GM12878 (cell line): Measurements from ENCODE around the gene YAE1. TPM values are rescaled to one million over a fixed set of nuclear protein-coding genes. Genes with fewer than 3 reads are reported as not detected.

Experiments used
- CBFB ChIP-seq: IDR thresholded peaks from 2 replicates; pipeline ENCODE4 v1.6.1; 2016; ENCODE audit warnings: antibody characterized with exemption, low read depth
- CHD2 ChIP-seq: IDR thresholded peaks from 2 replicates; pipeline ENCODE4 v1.6.1; 2011; ENCODE audit warnings: low read depth, low read length, improper control_type of control experiment, borderline replicate concordance
- CREB1 ChIP-seq: IDR thresholded peaks from 2 replicates; pipeline ENCODE4 v1.6.1; 2012; ENCODE audit warnings: low read depth, mild to moderate bottlenecking, inconsistent platforms
- E2F4 ChIP-seq: IDR thresholded peaks from 2 replicates; pipeline ENCODE4 v1.6.1; 2012; ENCODE audit warnings: low read depth, low read length, improper control_type of control experiment
- ETV6 ChIP-seq, 2 experiments: fragments of 450-650 bp in 1 of 2; IDR thresholded peaks in 1 of 2; conservative IDR thresholded peaks in 1 of 2; 2 replicates each; pipeline ENCODE4 v1.6.1; 2014; ENCODE audit warnings: antibody characterized with exemption in 1 of 2, borderline replicate concordance in 1 of 2, low read depth in 1 of 2, mild to moderate bottlenecking in 1 of 2, moderate library complexity in 1 of 2
- FOXM1 ChIP-seq: IDR thresholded peaks from 2 replicates; pipeline ENCODE4 v1.6.1; 2012; ENCODE audit warnings: low read depth, mild to moderate bottlenecking, inconsistent platforms, low read length, moderate library complexity
- HDAC6 ChIP-seq: fragments of 200-600 bp; sonication (generic); IDR thresholded peaks from one replicate; pipeline ENCODE4 v1.8.0; 2017; ENCODE audit warnings: antibody characterized with exemption; ENCODE audit not compliant: unreplicated experiment
- IKZF2 ChIP-seq, 2 experiments: fragments of 450-650 bp; IDR thresholded peaks; 2 replicates each; pipeline ENCODE4 v1.6.1; 2017; ENCODE audit warnings: mild to moderate bottlenecking in 2 of 2, moderate library complexity in 2 of 2
- JUND ChIP-seq: IDR thresholded peaks from 2 replicates; pipeline ENCODE4 v1.6.1; 2012; ENCODE audit warnings: low read depth, mild to moderate bottlenecking, low read length, improper control_type of control experiment, moderate library complexity
- LARP7 ChIP-seq: fragments of 450-650 bp; IDR thresholded peaks from 2 replicates; pipeline ENCODE4 v1.6.1; 2017; ENCODE audit warnings: mild to moderate bottlenecking
- MEF2A ChIP-seq: IDR thresholded peaks from 2 replicates; pipeline ENCODE4 v1.6.1; 2011; ENCODE audit warnings: low read depth, mild to moderate bottlenecking, low read length, moderate library complexity; ENCODE audit not compliant: insufficient read depth
- MXI1 ChIP-seq: fragments of 150-350 bp; IDR thresholded peaks from 2 replicates; pipeline ENCODE4 v1.6.1; 2011; ENCODE audit warnings: low read depth, mild to moderate bottlenecking, inconsistent platforms, low read length, improper control_type of control experiment
- MYC ChIP-seq: IDR thresholded peaks from 2 replicates; pipeline ENCODE4 v1.6.1; 2011; ENCODE audit warnings: mild to moderate bottlenecking, low read length, moderate library complexity, inconsistent platforms; ENCODE audit not compliant: insufficient read depth, insufficient replicate concordance, insufficient read length, severe bottlenecking
- PML ChIP-seq: IDR thresholded peaks from 2 replicates; pipeline ENCODE4 v1.6.1; 2012; ENCODE audit warnings: low read length, inconsistent platforms
- POLR2AphosphoS2 ChIP-seq: IDR thresholded peaks from 2 replicates; pipeline ENCODE4 v1.6.1; 2011; ENCODE audit warnings: low read depth, mild to moderate bottlenecking, low read length, improper control_type of control experiment, moderate library complexity
- SMAD5 ChIP-seq: IDR thresholded peaks from 2 replicates; pipeline ENCODE4 v1.6.1; 2016; ENCODE audit warnings: antibody characterized with exemption, low read depth
- SREBF2 ChIP-seq: IDR thresholded peaks from 2 replicates; pipeline ENCODE4 v1.6.1; 2012; ENCODE audit warnings: mild to moderate bottlenecking, low read length
- STAT3 ChIP-seq: IDR thresholded peaks from 2 replicates; pipeline ENCODE4 v1.6.1; 2011; ENCODE audit warnings: low read depth, low read length, improper control_type of control experiment
- TAF1 ChIP-seq: IDR thresholded peaks from 2 replicates; pipeline ENCODE4 v1.6.1; 2011; ENCODE audit warnings: mild to moderate bottlenecking, low read depth, low read length, borderline replicate concordance
- TCF3 ChIP-seq: IDR thresholded peaks from 2 replicates; pipeline ENCODE4 v1.6.1; 2012; ENCODE audit warnings: low read depth, mild to moderate bottlenecking, low read length, borderline replicate concordance; ENCODE audit not compliant: insufficient read depth
- YY1 ChIP-seq: IDR thresholded peaks from 2 replicates; pipeline ENCODE4 v1.6.1; 2011; ENCODE audit warnings: low read depth, mild to moderate bottlenecking, low read length
- ZNF384 ChIP-seq: IDR thresholded peaks from 2 replicates; pipeline ENCODE4 v1.6.1; 2012; ENCODE audit warnings: low read depth, mild to moderate bottlenecking, low read length, improper control_type of control experiment, borderline replicate concordance
- ZNF687 ChIP-seq: fragments of 450-650 bp; IDR thresholded peaks from 2 replicates; pipeline ENCODE4 v1.6.1; 2017; ENCODE audit warnings: mild to moderate bottlenecking, moderate library complexity
- polyA plus RNA-seq, 11 experiments: library from polyadenylated mRNA; depleted of rRNA in 4 of 11; unstranded in 6 of 11; stranded (reverse) in 5 of 11; fragments of >200 nt; fragmentation: Nextera tagmentation in 4 of 11; fragmentation: Illumina TruSeq in 1 of 11; extraction: Ambion mirVana in 4 of 11; extraction: Trizol in 1 of 11; gene quantifications; 1 replicate in 1 of 11; 2 replicates in 10 of 11; pipeline versions ENCODE4 v1.2.1 to v1.2.3, GENCODE V29; 2011 to 2016; ENCODE audit warnings: inconsistent platforms in 2 of 11, missing spikeins in 2 of 11, low read depth in 1 of 11
- total RNA-seq, 4 experiments: library from RNA; depleted of rRNA in 3 of 4; stranded (reverse); fragments of >200 nt in 3 of 4; fragmentation: Illumina TruSeq in 1 of 4; extraction: Trizol in 1 of 4; gene quantifications; 2 replicates each; pipeline versions ENCODE4 v1.2.1 to v1.2.3, GENCODE V29; 2013 to 2021
- TF ChIP-seq, protein P1 (sequence below): IDR thresholded peaks from 2 replicates; pipeline ENCODE4 v1.6.1; 2012; ENCODE audit warnings: low read length, inconsistent platforms

The YAE1 gene
- total and polyA plus RNA-seq, 10 of the 15 experiments (the other 5 are each of a cell fraction or from before 2014, with no cell fraction given): 13.5 to 35.8 (median 22.9) TPM

DNA sequence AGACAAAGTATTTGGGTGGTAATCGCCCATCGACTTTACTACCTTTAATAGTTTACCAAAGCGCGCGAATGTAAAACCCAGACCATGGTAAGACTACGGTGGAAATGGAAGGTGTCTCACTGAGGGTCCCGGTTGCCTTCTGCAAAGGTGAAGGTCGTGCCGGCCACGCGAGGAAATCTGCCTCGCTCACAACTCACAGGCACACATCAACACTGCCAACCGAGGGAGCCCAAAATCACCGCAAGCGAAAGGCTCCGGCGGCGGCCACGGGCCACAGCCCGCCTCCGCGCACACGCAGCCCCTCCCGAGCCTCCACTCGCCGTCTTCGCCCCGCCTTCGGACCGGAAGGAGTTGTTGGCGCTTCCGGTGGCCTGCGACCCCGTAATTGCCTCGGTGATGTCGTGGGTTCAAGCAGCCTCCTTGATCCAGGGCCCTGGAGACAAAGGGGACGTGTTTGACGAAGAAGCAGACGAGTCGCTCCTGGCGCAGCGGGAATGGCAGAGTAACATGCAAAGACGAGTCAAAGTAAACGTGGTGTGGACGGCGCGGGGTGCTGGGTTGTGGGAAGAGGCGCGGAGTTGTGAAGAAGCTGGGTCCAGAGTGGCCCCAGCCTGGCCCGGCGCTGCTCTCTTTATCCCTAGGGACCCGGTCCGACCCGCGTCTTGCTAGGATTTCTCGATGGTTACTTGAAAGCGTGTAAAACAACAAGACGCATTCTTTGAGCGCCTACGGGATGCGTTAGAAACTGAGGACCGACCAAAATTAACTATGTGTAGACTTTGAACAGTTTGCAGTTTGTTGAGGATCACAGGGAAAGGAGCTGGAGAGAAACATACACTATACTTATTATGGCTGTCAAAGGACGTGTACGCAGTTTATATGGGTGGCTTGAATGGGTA lies at the start of gene YAE1 (continued):
- TF ChIP-seq POLR2AphosphoS2 (peak; percentile 67), ZNF687 (peak; percentile 74), PML (peak; percentile 75; the same call in 1 of the 2 replicates), SREBF2 (no peak), MEF2A (no peak), FOXM1 (no peak), TAF1 (peak; percentile 63; the same call in 1 of the 2 replicates), IKZF2 (IDR thresholded peaks at IDR 0.05) (0 out of 4 replicates have a peak, but pooled peaks of 1 of the 2 experiments have one; percentile 33), HDAC6 (no peak), LARP7 (no peak; the same call in 1 of the 2 replicates), CBFB (peak; percentile 58), MXI1 (peak; percentile 56; the same call in 1 of the 2 replicates), YY1 (peak; percentile 65), MYC (no peak), CREB1 (peak; percentile 62; the same call in 1 of the 2 replicates), JUND (no peak), TCF3 (0 out of 2 replicates have a peak, but pooled peaks have one; percentile 24), CHD2 (no peak), ZNF384 (no peak), STAT3 (no peak), ETV6 (conservative IDR thresholded peaks at IDR 0.05 in 1 of 2, IDR thresholded peaks at IDR 0.05 in 1 of 2; ENCODE audit: borderline replicate concordance in 1 of 2, low read depth in 1 of 2) (no peak), SMAD5 (peak; percentile 92; the same call in 1 of the 2 replicates), E2F4 (no peak)
- TF ChIP-seq, protein P1, sequence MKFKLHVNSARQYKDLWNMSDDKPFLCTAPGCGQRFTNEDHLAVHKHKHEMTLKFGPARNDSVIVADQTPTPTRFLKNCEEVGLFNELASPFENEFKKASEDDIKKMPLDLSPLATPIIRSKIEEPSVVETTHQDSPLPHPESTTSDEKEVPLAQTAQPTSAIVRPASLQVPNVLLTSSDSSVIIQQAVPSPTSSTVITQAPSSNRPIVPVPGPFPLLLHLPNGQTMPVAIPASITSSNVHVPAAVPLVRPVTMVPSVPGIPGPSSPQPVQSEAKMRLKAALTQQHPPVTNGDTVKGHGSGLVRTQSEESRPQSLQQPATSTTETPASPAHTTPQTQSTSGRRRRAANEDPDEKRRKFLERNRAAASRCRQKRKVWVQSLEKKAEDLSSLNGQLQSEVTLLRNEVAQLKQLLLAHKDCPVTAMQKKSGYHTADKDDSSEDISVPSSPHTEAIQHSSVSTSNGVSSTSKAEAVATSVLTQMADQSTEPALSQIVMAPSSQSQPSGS: no peak
